Ishikawa (cell line): ENCODE results near the gene ATP4B.

Experiments
- CEBPB ChIP-seq: IDR thresholded peaks from 2 replicates; pipeline ENCODE4 v1.6.1; 2012
- CREB1 ChIP-seq: IDR thresholded peaks from 2 replicates; pipeline ENCODE4 v1.6.1; 2012; ENCODE audit warnings: low read depth
- EGR1 ChIP-seq: IDR thresholded peaks from 2 replicates; pipeline ENCODE4 v1.6.1; 2012
- EP300 ChIP-seq: IDR thresholded peaks from 2 replicates; pipeline ENCODE4 v1.6.1; 2012; ENCODE audit warnings: borderline replicate concordance
- FOXM1 ChIP-seq: IDR thresholded peaks from 2 replicates; pipeline ENCODE4 v1.6.1; 2012; ENCODE audit warnings: low read depth, borderline replicate concordance
- NFIC ChIP-seq: IDR thresholded peaks from 2 replicates; pipeline ENCODE4 v1.6.1; 2012
- RAD21 ChIP-seq: IDR thresholded peaks from 2 replicates; pipeline ENCODE4 v1.6.1; 2012; ENCODE audit warnings: low read depth
- TAF1 ChIP-seq: IDR thresholded peaks from 2 replicates; pipeline ENCODE4 v1.6.1; 2012; ENCODE audit warnings: low read depth, mild to moderate bottlenecking
- TCF12 ChIP-seq: IDR thresholded peaks from 2 replicates; pipeline ENCODE4 v1.6.1; 2012; ENCODE audit warnings: low read depth
- TEAD4 ChIP-seq: IDR thresholded peaks from 2 replicates; pipeline ENCODE4 v1.6.1; 2012
- YY1 ChIP-seq: IDR thresholded peaks from 2 replicates; pipeline ENCODE4 v1.6.1; 2012; ENCODE audit warnings: low read depth
- ZBTB7A ChIP-seq: IDR thresholded peaks from 2 replicates; pipeline ENCODE4 v1.6.1; 2012; ENCODE audit warnings: low read depth
- TF ChIP-seq, protein P1 (sequence below): IDR thresholded peaks from 2 replicates; pipeline ENCODE4 v1.6.1; 2012
- TF ChIP-seq, protein P2 (sequence below): IDR thresholded peaks from 2 replicates; pipeline ENCODE4 v1.6.1; 2012; ENCODE audit warnings: low read depth, mild to moderate bottlenecking

DNA sequence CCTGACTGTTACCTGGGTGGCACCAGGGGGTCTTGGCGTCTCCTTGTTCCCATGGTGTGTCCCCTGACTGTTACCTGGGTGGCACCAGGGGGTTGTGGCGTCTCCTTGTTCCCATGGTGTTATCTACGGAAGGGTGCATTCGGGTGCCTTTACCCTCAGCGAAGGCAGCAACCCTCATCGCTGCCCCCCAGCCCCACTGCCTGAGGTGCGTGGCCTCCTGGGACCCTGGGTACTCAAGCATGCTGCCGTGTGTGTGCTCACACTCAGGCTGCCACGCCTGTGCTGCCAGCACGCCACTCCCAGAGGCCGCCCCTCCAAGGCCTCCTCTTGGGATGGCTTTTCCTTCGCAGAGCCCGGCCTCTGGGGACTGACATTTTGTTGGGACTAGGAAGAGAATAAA, 48.4 kb downstream of the ATP4B start:
- TF ChIP-seq NFIC: no peak
- no peak for TF ChIP-seq TAF1
- TF ChIP-seq EGR1: no peak
- no peak for TF ChIP-seq CEBPB
- TF ChIP-seq CREB1: no peak
- no peak for TF ChIP-seq RAD21
- TF ChIP-seq ZBTB7A: no peak
- TF ChIP-seq, protein P1, sequence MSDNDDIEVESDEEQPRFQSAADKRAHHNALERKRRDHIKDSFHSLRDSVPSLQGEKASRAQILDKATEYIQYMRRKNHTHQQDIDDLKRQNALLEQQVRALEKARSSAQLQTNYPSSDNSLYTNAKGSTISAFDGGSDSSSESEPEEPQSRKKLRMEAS: no peak
- TF ChIP-seq YY1: no peak
- TF ChIP-seq, protein P2, sequence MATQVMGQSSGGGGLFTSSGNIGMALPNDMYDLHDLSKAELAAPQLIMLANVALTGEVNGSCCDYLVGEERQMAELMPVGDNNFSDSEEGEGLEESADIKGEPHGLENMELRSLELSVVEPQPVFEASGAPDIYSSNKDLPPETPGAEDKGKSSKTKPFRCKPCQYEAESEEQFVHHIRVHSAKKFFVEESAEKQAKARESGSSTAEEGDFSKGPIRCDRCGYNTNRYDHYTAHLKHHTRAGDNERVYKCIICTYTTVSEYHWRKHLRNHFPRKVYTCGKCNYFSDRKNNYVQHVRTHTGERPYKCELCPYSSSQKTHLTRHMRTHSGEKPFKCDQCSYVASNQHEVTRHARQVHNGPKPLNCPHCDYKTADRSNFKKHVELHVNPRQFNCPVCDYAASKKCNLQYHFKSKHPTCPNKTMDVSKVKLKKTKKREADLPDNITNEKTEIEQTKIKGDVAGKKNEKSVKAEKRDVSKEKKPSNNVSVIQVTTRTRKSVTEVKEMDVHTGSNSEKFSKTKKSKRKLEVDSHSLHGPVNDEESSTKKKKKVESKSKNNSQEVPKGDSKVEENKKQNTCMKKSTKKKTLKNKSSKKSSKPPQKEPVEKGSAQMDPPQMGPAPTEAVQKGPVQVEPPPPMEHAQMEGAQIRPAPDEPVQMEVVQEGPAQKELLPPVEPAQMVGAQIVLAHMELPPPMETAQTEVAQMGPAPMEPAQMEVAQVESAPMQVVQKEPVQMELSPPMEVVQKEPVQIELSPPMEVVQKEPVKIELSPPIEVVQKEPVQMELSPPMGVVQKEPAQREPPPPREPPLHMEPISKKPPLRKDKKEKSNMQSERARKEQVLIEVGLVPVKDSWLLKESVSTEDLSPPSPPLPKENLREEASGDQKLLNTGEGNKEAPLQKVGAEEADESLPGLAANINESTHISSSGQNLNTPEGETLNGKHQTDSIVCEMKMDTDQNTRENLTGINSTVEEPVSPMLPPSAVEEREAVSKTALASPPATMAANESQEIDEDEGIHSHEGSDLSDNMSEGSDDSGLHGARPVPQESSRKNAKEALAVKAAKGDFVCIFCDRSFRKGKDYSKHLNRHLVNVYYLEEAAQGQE: no peak
- no peak for TF ChIP-seq EP300
- no peak for TF ChIP-seq FOXM1
- no peak for TF ChIP-seq TCF12
- TF ChIP-seq TEAD4: no peak
